HS-5 (cell line): ENCODE results near the gene EGFLAM.
"Not testable (repeated sequence)": the region's sequence is repeated elsewhere in the genome, so short reads cannot be mapped to it uniquely, and the experiment has no call there.

Source experiments
- DNase-seq: peaks from one replicate; pipeline ENCODE4 v3.0.0-alpha.2; 2012; ENCODE audit warnings: low read depth

EGFLAM gene

DNA sequence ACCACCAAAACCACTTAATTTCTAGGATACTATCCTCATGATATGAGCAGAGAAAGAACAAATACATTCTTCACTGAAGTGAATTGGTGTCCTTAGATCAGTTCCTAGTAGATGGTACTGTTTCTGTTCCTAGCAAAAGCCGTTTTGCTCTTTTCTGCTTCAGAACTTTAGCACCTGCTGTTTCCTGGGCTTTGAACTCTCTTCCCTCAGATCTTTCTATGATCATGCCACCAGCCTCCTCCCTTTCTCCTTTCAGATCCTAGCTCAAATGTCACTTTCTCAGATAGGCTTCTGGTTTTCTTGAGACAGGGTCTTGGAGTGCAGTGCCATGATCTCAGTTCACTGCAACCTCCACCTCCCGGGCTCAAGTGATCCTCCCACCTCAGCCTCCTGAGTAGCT is 118.0 kb downstream of the EGFLAM start:
- no peak for DNase-seq

DNA sequence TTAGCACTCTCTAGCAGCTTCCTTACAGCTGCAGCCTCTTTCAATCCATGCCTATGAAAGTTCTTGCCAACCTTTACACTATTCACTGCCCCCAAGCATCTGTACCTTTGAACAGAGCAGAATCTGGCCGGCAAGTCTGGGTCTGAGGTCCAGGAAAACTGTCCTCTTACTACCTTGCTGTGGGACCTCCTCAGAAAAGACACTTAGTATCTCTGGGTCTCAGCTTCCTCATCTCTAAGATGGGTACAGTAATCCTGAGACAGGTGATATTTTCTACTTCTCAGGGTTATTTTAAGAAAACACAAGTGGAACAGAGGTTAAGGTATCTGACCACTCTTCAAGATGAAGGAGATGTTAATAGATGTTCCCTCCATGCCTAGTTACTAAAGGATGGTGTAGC is 120.2 kb downstream of the EGFLAM start:
- DNase-seq: no peak

DNA sequence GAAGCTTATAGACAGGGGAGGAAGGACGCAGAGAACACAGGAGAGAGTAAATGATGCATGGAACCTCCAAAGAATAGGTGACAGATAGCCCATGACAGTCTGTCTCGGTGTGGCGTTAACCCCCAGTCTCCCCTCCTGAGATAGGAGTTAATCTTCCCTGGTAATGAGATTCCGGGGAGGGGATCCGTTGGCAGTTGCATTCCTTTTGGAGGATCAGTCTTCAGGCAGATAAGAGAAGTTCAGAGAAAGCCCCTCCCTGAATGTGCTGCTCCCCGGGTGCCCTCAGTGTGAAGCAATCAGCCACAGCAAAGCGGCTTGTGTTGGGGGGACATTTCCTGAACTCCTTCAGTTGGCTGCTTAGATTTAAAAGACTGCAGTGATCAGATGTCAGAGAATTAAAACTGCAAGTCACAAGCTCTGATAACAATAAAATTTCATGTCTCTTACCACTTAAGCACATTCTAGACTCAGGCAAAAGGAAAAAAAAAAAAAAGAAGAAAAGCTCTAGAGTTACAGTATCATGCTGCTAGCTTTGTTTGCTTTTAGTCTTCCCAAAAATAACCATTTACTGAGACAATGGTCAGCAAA is 121.1 kb downstream of the EGFLAM start:
- DNase-seq: no peak

DNA sequence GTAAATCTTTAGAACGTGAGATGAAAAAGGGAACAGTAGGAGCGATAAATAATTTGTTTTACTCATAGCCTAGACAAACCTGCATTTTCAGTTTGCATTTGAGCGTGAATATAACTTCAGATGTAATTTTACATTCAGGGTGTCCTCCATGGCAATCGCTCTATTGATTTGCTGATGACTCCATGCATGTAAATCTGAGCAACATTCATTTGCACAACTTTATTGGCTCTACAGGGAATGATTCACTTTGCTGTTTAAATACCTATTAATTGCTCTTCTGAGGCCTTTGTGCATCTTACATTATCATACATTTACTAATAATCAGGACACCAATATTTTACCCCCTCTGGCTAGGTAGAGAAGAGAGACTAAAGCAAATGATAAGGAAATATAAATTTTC is 122.2 kb downstream of the EGFLAM start:
- DNase-seq: no peak

DNA sequence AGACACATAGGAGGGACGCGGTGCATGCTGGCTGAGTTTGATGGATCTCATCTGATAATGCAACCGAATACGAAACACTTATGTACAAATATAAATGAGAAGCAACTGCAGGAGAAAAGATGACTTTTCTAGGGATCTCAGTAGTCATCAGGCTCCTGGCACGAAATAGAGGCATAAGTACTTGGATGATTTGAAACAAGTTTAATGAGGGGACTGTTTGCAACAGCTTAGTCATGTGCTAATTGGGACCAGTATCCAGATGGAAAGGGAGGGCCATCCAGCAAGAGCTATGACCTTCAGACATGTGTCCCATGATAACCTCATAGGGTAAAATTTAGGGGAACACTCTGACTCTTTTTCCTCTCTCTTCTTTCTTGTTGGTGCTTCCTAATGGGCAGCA is 123.0 kb downstream of the EGFLAM start:
- DNase-seq: no peak

DNA sequence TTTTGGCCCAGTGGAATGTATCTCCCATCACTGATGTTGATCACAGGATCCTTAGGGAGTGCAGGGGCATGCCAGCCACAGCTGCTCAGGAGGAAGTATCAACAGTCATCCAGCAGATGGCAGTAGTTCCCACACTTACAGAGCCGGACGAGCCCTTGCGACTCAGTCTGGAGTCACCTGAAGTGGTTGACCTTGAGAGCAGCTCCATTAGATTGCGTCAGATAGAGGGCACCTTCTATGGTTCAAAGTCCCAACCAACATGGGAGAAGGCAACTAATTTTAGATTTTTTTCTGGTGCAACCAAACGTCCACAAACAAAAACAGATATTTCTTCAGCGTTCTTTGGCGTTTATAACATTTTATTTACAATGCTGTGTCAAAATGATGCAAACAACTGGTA is 124.5 kb downstream of the EGFLAM start:
- DNase-seq: peak; percentile 66

DNA sequence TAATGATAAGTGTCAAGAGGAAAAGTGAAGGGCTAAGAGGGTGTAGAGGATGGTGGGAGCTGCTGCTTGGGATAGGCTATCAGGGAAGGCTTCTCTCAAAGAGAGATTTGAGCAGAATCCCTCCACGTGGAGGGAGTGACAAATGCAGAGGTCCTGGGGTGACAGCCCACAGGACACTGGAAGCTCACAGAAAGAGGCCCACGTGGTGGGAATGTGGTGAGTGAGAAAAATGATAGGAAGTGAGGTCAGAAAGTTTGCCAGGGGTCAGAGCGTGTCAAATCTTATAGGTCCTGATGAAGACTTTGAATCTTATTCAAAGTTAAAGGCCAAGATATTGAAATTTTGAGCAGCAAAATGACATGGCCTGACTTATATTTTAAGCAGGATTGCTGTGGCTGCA is 125.3 kb downstream of the EGFLAM start:
- DNase-seq: no peak

DNA sequence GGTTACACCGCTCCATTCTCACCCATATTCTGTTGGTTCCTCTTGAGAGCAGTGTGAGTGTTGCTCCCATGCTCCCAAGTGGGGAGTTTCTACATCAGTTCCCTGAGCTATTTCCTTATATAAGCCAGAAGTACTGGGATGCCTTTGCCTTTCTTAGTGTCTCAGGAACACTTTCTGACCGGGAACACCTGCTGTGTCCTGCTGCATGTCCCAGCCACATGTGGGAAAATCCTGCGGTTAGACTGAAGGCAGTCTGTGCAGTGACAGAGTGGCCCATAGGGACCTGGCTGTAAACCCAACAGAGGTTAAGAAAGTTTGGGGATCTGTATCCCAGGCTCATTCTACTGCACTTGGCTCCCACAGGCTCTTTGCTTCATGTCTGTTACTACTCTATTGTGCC is 126.0 kb downstream of the EGFLAM start:
- no peak for DNase-seq

DNA sequence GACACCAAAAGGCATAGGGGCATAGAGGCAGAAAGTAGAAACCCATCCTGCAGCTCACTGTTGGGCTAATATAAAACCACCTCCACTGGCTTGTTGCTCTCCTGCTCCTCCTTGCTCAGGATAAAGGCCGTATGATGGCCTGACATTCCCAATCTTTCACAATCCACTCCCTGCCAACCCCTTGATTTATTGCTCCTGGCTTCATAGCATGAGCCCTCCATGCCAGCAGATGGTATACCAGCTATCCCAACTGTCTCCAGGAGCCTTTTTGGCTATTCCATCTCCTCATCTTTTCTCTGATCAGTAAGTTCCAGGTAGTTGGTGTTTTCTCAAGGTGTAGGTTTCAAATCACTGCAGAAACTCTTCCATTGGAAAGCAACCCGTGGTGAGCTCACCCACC is 128.8 kb downstream of the EGFLAM start:
- DNase-seq: no peak

DNA sequence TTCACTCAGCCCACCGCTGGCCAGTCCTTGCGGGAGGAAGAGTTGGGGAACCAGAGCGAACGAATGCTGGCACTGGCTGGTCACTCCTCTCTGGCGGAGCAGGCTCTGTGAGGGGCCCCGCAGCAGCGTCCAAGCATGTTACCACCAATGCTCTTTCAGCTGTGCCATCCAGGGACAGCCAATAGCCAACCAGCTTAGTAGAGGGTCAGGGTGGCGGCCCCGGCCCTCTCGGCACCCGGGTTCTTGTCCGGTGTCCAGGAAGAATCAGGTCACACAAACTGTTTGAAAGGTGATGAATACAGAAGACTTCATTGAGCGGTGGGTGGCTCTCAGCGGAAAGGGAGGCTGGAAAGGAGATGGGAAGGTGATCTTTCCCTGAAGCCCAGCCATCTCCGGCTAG is 135.3 kb downstream of the EGFLAM start:
- DNase-seq: no peak

DNA sequence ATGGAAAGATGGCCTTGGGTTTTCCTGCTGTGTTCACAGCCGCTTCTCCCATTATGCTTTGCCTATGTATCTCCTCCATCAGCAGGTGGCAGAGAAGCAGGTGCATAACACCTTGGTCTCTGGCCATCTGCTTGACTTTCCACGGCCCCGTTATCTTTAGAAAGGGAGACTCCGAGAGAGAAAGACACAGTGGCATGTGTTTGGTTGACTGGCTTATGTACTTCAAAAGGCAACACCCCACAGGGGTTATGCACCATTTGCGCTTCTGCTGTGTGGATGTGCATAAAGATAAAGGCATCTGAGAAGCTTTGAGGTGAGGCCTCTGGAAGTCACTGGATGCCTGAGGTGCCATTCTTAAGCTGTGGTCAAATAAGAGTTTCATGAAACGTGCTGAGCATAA is 138.4 kb downstream of the EGFLAM start:
- DNase-seq: no peak

DNA sequence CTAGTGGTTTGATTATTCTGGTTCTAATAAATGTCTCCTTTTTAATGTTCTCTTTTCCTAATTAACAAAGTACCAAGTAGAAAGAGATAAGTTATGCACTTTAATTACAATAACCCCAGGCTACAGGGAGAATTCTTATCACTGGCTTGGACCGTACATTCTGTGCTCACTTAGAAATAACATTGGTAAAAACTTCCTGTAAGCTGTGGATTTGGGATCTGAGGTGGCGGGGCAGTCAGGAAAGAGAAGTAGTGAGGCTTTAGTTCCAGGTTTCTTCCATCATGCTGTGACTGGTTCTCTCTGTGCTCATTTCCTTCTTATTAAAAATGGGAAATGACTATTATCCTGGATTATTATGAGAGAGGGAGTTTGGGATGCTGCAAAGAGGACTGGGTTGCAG is 142.0 kb downstream of the EGFLAM start:
- no peak for DNase-seq

DNA sequence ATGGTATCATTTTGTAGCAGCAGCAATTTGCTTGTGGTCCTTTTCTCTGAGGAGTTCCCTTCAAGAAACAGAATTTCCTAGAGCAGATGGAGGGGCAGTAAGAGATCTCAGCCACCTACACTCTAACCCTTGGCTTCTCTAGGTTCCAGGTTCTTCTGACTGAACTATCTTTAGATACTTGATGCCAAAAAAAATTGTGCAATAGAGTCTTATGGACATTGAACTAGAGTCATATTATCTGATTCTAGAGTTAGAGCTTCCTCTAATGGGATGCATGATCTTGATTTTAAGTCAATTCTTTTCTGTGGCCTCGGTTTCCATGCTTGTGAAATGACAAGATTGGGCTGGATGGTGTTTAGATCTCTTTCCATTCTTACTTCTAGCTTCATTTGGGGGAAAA is 142.8 kb downstream of the EGFLAM start:
- no peak for DNase-seq

DNA sequence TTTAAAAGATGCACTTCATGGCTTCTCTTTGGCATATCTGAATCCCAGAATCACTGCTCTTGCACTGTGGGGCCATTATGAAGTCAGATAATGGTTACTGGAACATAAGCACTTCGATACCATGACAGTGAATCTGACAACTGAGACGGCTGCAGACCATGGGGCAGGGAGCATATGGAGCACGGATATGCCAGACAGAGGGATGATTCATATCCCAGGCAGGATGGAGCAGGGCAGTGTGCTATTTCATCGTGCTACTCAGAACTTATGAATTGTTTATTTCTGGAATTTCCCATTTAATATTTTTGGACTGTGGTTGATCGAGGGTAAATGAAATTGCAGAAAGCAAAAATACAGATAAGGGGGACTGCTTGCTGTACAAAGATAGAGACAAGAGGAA is 145.0 kb downstream of the EGFLAM start:
- no peak for DNase-seq

DNA sequence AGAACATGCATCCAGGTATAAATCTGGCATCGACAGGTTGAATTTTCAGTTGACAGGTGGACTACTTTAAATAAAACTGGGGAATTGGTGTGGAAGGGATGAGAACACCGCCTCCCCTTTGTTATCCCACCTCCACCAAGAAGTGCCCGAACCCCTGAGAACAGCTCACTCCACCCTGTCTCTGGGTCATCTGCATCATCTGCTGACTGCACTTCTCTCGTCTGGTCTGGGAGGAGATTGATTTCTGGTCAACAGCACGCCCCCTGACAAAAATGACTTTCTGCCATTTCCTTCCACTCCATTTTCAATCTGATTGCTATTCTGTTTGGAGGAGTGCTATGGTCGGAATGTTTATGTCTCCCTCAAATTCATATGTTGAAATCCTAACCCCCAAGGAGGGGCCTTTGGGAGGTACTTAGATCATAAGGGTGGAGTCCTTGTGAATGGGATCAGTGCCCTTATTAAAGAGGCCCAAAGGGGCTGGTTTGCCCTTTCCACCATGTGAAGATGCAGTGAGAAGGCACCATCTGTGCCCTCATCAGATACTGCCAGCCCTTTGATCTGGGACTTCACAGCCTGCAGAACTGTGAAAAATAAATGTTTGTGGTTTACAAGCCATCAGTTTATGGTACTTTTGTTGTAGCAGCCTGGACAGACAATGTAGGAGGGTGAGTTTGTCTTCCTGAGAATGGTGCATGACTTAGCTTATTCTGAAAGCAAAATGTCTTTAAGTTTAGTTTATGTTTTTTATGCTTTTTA is 145.7 kb downstream of the EGFLAM start:
- no peak for DNase-seq

DNA sequence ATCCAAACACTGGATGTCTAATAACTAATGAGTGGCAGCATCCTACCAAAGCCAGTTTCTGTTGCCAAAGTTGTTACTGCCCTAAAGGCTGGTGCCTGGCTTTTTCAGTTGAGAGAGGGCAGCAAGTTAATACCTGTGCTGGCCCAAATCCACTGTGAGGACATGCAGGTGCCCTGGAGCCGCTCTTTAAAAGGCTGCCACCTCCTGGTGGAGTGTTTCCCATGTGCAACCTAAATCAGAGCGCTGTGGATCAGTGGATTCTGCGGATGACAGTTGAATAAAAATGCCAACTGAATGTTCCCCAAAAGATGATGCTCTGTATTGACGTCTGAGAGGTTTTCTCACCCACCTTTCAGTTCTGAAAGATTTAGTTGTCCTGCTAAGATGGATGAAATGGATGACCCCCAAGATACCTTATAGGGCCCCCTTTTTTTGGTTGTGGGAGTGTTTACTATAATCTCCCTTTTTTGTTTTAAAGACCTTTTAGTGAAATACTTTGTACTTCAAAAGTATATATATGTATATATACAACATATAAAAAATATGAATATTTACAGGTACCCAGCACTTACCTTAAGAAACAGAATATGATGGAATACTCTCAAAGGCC is 146.4 kb downstream of the EGFLAM start:
- DNase-seq: no peak

DNA sequence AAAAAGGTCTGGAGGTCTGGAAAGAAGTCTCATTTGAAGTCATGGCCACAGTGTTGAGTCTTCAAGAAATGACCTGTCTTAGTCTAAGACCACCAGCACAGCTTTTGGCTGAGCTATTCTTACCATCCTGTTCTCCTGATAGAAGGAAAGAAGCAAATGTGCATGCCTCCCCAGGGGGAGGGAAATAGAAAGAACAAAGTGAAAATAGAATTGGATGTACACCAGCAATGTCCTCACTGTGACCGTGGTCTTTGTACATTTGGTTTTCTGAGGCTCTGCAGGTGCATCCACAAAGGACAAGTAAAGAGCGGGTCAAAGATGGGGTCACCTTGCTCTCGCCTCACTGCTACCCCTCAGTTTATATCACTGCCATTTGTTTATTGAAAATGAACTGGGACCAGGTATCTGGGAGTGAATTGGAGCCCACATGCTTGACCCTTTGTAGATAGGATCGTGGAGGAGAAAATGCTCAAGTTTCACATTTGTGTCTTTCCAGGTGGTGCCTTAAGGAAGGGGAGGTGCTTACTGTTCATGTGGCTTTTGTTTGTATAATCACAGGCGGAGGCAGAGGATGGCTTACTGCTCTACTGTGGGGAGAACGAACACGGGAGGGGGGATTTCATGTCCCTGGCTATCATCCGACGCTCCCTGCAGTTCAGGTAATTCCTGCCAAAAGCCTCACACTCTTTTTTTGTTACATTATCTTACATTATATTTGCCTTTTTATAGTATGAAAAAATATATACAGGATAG is 150.3 kb downstream of the EGFLAM start:
- DNase-seq: no peak

DNA sequence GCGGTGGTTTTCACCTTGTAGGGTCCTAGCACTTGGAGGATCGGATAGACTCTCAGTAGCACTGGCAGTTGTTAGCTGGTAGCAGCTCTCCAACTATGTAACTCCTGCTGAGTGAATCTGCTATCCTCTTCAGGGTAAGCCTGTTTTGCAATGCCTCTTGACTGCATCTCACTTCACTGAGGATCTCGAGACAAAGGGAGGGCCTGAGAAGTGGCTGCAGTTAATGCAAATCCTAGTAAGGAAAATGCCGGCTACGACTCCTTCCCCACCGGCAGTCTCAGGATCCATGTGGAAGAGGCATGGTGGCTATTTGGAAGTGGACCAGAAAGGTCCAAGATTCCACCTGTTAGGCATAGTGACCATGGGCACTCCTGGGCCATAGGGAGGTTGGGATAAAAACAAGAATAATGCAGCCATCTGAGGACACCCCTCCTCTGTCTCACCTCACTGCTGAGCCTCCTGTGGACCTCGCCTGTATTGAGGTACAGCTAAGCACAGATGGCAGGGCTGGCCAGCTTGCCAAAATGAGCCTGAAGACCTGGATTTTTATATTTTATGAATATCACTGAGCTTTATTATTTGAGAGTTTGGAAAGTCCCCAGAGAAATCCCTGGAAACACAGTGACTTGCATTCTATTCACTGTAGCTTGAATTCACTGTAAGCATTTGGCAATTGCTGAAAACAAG is 152.1 kb downstream of the EGFLAM start:
- DNase-seq: no peak

DNA sequence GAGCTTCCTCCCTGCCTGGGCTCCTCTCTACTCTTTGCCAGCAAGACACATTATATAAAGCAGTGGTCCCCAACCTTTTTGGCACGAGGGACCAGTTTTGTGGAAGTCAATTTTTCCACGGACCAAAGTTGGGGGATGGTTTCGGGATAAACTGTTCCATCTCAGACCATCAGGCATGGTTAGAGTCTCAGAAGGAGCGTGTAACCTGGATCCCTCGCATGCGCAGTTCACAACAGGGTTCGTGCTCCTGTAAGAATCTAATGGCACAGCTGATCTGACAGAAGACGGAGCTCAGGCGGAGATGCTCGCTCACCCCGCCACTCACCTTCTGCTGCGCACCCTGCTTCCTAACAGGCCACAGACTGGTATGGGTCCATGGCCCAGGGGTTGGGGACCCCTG is 155.3 kb downstream of the EGFLAM start:
- DNase-seq: no peak

DNA sequence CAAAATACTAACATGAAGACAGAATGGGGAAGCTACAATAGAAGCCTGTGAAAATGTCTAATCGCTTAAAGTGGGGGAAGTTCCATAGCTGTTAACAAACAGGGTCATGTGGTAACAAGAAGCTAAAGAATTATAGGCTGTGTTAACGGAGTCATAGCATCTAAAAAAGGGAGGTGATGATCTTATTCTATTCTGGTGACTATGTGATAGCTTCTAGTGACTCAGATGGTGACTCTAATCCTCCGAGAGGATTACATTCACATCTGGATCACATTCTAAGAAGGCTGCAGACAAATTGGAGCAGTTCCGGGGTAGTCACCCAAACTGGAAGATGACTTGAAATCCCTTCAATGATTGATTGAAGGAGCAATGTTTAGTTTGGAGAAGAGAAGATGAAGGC is 156.0 kb downstream of the EGFLAM start:
- peak; percentile 90 for DNase-seq

DNA sequence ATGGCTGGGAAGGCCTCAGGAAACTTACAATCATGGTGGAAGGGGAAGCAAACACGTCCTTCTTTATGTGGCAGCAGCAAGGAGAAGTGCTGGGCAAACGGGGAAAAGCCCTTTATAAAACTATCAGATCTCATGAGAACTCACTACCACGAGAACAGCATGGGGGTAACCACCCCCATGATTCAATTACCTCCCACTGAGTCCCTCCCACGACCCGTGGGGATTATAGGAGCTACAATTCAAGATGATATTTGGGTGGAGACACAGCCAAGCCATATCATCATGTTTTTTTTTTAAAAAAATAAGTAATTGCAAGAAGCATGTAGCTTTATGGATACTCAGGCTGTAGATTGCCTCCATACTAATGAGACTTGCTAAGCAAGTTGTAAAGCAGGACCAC is 157.4 kb downstream of the EGFLAM start:
- not testable (repeated sequence) for DNase-seq

DNA sequence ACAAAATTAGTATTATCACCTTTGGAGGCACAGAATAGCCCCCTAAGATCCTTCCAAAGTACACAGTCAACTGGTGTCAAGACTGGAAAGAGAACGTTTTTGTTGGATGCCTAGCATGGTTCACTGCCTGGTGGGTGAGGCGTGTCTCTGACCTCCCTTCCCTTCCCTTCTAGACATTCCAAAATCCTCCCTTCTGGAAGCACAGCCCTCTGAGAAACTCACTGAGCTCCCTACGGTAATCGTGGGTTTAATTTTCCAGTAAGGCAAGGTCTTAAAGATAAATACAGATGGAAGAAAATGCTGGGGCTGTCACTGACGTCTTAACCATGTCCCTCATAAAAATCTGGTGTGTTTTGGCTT is 159.3 kb downstream of the EGFLAM start:
- no peak for DNase-seq

DNA sequence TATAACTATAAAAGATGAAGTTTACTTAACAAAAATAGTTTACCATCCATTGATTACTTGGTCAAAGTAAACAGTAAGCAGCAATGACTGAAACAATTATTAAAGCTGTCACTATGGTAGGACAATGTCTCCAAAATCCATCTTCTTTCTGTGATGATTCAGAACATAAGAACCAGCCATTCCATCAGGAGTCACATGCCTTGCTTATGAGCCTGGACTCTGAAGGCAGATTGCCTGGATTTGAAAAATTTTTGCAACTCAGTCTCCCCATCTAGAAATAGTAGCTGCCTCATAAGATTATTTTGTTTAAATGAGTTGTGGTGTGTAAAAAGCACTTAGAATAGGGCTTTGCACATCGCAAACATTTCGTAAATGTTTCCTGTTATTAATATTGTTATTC is 161.9 kb downstream of the EGFLAM start:
- no peak for DNase-seq
